Stimulated activated CD8-positive, alpha-beta memory T cell treated with anti-CD3 and anti-CD28 coated beads, Interleukin-15, amount 100 ng/mL, for 1 hour (primary cell): Measurements from ENCODE around the gene MED25.

Experiments used
- DNase-seq: peaks from one replicate; pipeline ENCODE4 v3.0.0-alpha.2; 2020; ENCODE audit warnings: low read depth

Gene MED25

GRCh38 chr19:49858088-49858985 lies 40.2 kb downstream of the MED25 start:
- no peak for DNase-seq

GRCh38 chr19:49859682-49860335 lies 41.7 kb downstream of the MED25 start:
- DNase-seq: no peak

GRCh38 chr19:49860336-49861102 lies 42.4 kb downstream of the MED25 start:
- no peak for DNase-seq

GRCh38 chr19:49861107-49861506 lies 43.0 kb downstream of the MED25 start:
- DNase-seq: no peak

- DNase-seq: no peak
These were observed 43.7 kb downstream of the MED25 start for GRCh38 chr19:49861541-49862378.

GRCh38 chr19:49862391-49863253 lies 44.5 kb downstream of the MED25 start:
- no peak for DNase-seq

GRCh38 chr19:49863254-49863934 lies 45.3 kb downstream of the MED25 start:
- DNase-seq: no peak

- no peak for DNase-seq
These were observed 45.8 kb downstream of the MED25 start for GRCh38 chr19:49863935-49864320.

GRCh38 chr19:49864890-49865289 lies 46.8 kb downstream of the MED25 start:
- no peak for DNase-seq

GRCh38 chr19:49866933-49867782 lies 49.1 kb downstream of the MED25 start, which contains the start of gene PNKP:
Gene PNKP (minus strand): TSS chr19:49867576. CDS start chr19:49867204, 372 bp downstream.
- peak; percentile 74 for DNase-seq

GRCh38 chr19:49869009-49869483 lies 51.0 kb downstream of the MED25 start:
- no peak for DNase-seq

GRCh38 chr19:49869484-49870308 lies 51.6 kb downstream of the MED25 start:
- DNase-seq: peak; percentile 77

GRCh38 chr19:49870309-49870901 lies 52.3 kb downstream of the MED25 start:
- DNase-seq: no peak

GRCh38 chr19:49871349-49871985 lies 53.4 kb downstream of the MED25 start:
- no peak for DNase-seq

- DNase-seq: no peak
These were observed 54.4 kb downstream of the MED25 start for GRCh38 chr19:49872245-49873128.

- no peak for DNase-seq
These were observed 55.0 kb downstream of the MED25 start for GRCh38 chr19:49873129-49873521.
